ENCODE data around the gene GMDS.

GMDS gene

GRCh38 chr6:2197984-2198383, 47.4 kb downstream of the GMDS start:
- ATAC-seq, result no peak

GRCh38 chr6:2197177-2197671, 48.2 kb downstream of the GMDS start:
- TF ChIP-seq CREB5 (CRISPR knock-in tag; IDR thresholded peaks at IDR 0.05; ENCODE audit: low read depth), result no peak

More at GRCh38 chr6:2197984-2198383, 47.4 kb downstream of the GMDS start:
- TF ChIP-seq CSDC2 (CRISPR knock-in tag; IDR thresholded peaks at IDR 0.05) (no peak), BACH2 (CRISPR knock-in tag; IDR thresholded peaks at IDR 0.05; ENCODE audit: borderline replicate concordance) (no peak), RARB (CRISPR knock-in tag; IDR thresholded peaks at IDR 0.05) (no peak)

GRCh38 chr6:2196079-2196679, 49.2 kb downstream of the GMDS start:
- peak; percentile 92 for ATAC-seq
- no peak for TF ChIP-seq ISL1 (CRISPR knock-in tag; IDR thresholded peaks at IDR 0.05)
- no peak for TF ChIP-seq RARB (CRISPR knock-in tag; IDR thresholded peaks at IDR 0.05)
- no peak for TF ChIP-seq TCF4 (CRISPR knock-in tag; IDR thresholded peaks at IDR 0.05; ENCODE audit: borderline replicate concordance)
- no peak for TF ChIP-seq CSDC2 (CRISPR knock-in tag; IDR thresholded peaks at IDR 0.05)
- no peak for TF ChIP-seq ZNF8 (CRISPR knock-in tag; IDR thresholded peaks at IDR 0.05)
- no peak for TF ChIP-seq TSHZ2 (CRISPR knock-in tag; IDR thresholded peaks at IDR 0.05)
- no peak for TF ChIP-seq ZFP3 (CRISPR knock-in tag; IDR thresholded peaks at IDR 0.05)
- no peak for TF ChIP-seq OSR1 (CRISPR knock-in tag; IDR thresholded peaks at IDR 0.05)
- TF ChIP-seq ZNF565 (CRISPR knock-in tag; conservative IDR thresholded peaks at IDR 0.05; ENCODE audit: low read depth), result no peak

More at GRCh38 chr6:2197177-2197671, 48.2 kb downstream of the GMDS start:
- peak; percentile 82 for ATAC-seq

- no peak for ATAC-seq
- TF ChIP-seq TCF4 (CRISPR knock-in tag; IDR thresholded peaks at IDR 0.05; ENCODE audit: borderline replicate concordance), result no peak
- TF ChIP-seq GLIS3 (CRISPR knock-in tag; IDR thresholded peaks at IDR 0.05), result no peak
- no peak for TF ChIP-seq POU6F1 (CRISPR knock-in tag; IDR thresholded peaks at IDR 0.05; ENCODE audit: borderline replicate concordance, low read depth)
- TF ChIP-seq ZFP3 (CRISPR knock-in tag; IDR thresholded peaks at IDR 0.05), result no peak
- TF ChIP-seq SNAI2 (CRISPR knock-in tag; IDR thresholded peaks at IDR 0.05), result no peak
- TF ChIP-seq CSDC2 (CRISPR knock-in tag; IDR thresholded peaks at IDR 0.05), result no peak
Measured at GRCh38 chr6:2194643-2195042, 50.8 kb downstream of the GMDS start.

- ATAC-seq, result no peak
- TF ChIP-seq OSR1 (CRISPR knock-in tag; IDR thresholded peaks at IDR 0.05) (no peak), ZNF70 (CRISPR knock-in tag; IDR thresholded peaks at IDR 0.05) (no peak), TSHZ2 (CRISPR knock-in tag; IDR thresholded peaks at IDR 0.05) (no peak), ZNF565 (CRISPR knock-in tag; conservative IDR thresholded peaks at IDR 0.05; ENCODE audit: low read depth) (no peak), ESRRG (CRISPR knock-in tag; IDR thresholded peaks at IDR 0.05) (no peak), RARB (CRISPR knock-in tag; IDR thresholded peaks at IDR 0.05) (no peak), PPARA (CRISPR knock-in tag; IDR thresholded peaks at IDR 0.05; ENCODE audit: borderline replicate concordance) (no peak), BACH2 (CRISPR knock-in tag; IDR thresholded peaks at IDR 0.05; ENCODE audit: borderline replicate concordance) (no peak), CREB5 (CRISPR knock-in tag; IDR thresholded peaks at IDR 0.05; ENCODE audit: low read depth) (no peak), PATZ1 (CRISPR knock-in tag; IDR thresholded peaks at IDR 0.05; ENCODE audit: borderline replicate concordance) (no peak), ZFP30 (CRISPR knock-in tag; IDR thresholded peaks at IDR 0.05) (no peak), CSRNP3 (CRISPR knock-in tag; IDR thresholded peaks at IDR 0.05) (no peak)
Measured at GRCh38 chr6:2193931-2194330, 51.5 kb downstream of the GMDS start.

Measured in SK-N-SH treated with all-trans-retinoic acid at 6 μM for 48 hours (cell line).